H1 (cell line): ENCODE results near the gene SMC3. TPM values are rescaled to one million over a fixed set of nuclear protein-coding genes. Genes with fewer than 3 reads are reported as not detected.

ENCODE experiments used
- CTCF ChIA-PET: fragments of 300-600 bp; sonication (Branson Sonifier 250); formaldehyde crosslinking; loops from one replicate; lab custom pipeline; 2021; ENCODE audit not compliant: partially characterized antibody; lab: Charles Lee
- POLR2A ChIA-PET: fragments of 300-600 bp; sonication (Branson Sonifier 250); formaldehyde crosslinking; loops from one replicate; lab custom pipeline; 2021; ENCODE audit warnings: inconsistent platforms; ENCODE audit not compliant: partially characterized antibody; lab: Charles Lee
- DNase-seq, 2 experiments: peaks; one replicate each; pipeline versions ENCODE4 v3.0.0 to v3.0.0-alpha.2; 2010 to 2022; ENCODE audit warnings: low spot score in 2 of 2, low read depth in 1 of 2, mixed read lengths in 1 of 2
- FAIRE-seq: peaks from 2 replicates; lab custom pipeline; 2011; peaks lifted over from hg19 to GRCh38; lab: Jason Lieb, UNC
- H2AFZ ChIP-seq: 2 replicates; pipeline ENCODE4 v1.8.1; 2012; ENCODE audit warnings: low read length, inconsistent platforms
- H2AK5ac ChIP-seq: 2 replicates; pipeline ENCODE4 v1.6.1; 2013; ENCODE audit warnings: low read depth, low read length
- H2BK120ac ChIP-seq: replicated peaks from 2 replicates; pipeline ENCODE3; 2013; ENCODE audit warnings: low read depth, low read length, inconsistent platforms
- H2BK12ac ChIP-seq: 2 replicates; pipeline ENCODE4 v1.6.1; 2013; ENCODE audit warnings: low read depth, low read length
- H2BK15ac ChIP-seq: 2 replicates; pipeline ENCODE4 v1.6.1; 2013; ENCODE audit warnings: low read length
- H2BK20ac ChIP-seq: 2 replicates; pipeline ENCODE4 v1.6.1; 2013; ENCODE audit warnings: low read length
- H2BK5ac ChIP-seq: 2 replicates; pipeline ENCODE4 v1.6.1; 2013; ENCODE audit warnings: low read depth, low read length
- H3K14ac ChIP-seq: 2 replicates; pipeline ENCODE4 v1.6.1; 2013; ENCODE audit warnings: inconsistent platforms; ENCODE audit not compliant: insufficient read length
- H3K18ac ChIP-seq: 2 replicates; pipeline ENCODE4 v1.6.1; 2013; ENCODE audit warnings: low read length; ENCODE audit errors: extremely low read depth
- H3K23ac ChIP-seq: 2 replicates; pipeline ENCODE4 v1.6.1; 2013; ENCODE audit warnings: inconsistent platforms; ENCODE audit not compliant: insufficient read length
- H3K23me2 ChIP-seq: 2 replicates; pipeline ENCODE4 v1.6.1; 2013; ENCODE audit warnings: low read depth, low read length
- H3K27ac ChIP-seq: 2 replicates; pipeline ENCODE4 v1.6.1; 2011; ENCODE audit warnings: low read depth, low read length, inconsistent platforms
- H3K27me3 ChIP-seq, 4 experiments: replicated peaks in 1 of 4; 1 replicate in 1 of 4; 2 replicates in 3 of 4; pipeline versions ENCODE4 v1.6.1 to v1.8.1; 2011 to 2013; ENCODE audit warnings: low read length in 3 of 4, mild to moderate bottlenecking in 3 of 4, inconsistent platforms in 2 of 4, mixed read lengths in 2 of 4, moderate library complexity in 1 of 4; ENCODE audit not compliant: control insufficient read depth in 3 of 4, insufficient read depth in 3 of 4; ENCODE audit errors: extremely low read depth in 1 of 4
- H3K36me3 ChIP-seq, 4 experiments: 2 replicates each; pipeline versions ENCODE4 v1.6.1 to v1.8.1; 2011 to 2013; ENCODE audit warnings: mild to moderate bottlenecking in 4 of 4, low read length in 3 of 4, moderate library complexity in 2 of 4, control low read depth in 1 of 4, inconsistent platforms in 1 of 4; ENCODE audit not compliant: insufficient read depth in 4 of 4, control insufficient read depth in 2 of 4
- H3K4ac ChIP-seq: replicated peaks from 2 replicates; pipeline ENCODE3; 2013; ENCODE audit warnings: low read length, low read depth, mixed read lengths, inconsistent platforms; ENCODE audit not compliant: insufficient read length
- H3K4me1 ChIP-seq, 4 experiments: replicated peaks in 1 of 4; 1 replicate in 1 of 4; 2 replicates in 3 of 4; pipeline versions ENCODE4 v1.6.1 to v1.8.1; 2011 to 2013; ENCODE audit warnings: low read length in 3 of 4, inconsistent platforms in 2 of 4, mixed read lengths in 1 of 4; ENCODE audit not compliant: insufficient read depth in 4 of 4, control insufficient read depth in 3 of 4
- H3K4me2 ChIP-seq, 2 experiments: 2 replicates each; pipeline versions ENCODE4 v1.6.1 to v1.8.1; 2011 to 2013; ENCODE audit warnings: low read depth in 2 of 2, low read length in 2 of 2, control low read depth in 1 of 2, inconsistent platforms in 1 of 2, mild to moderate bottlenecking in 1 of 2; ENCODE audit not compliant: insufficient read depth in 1 of 2
- H3K4me3 ChIP-seq, 4 experiments: fragments of 200-600, 300-600 bp in 1 of 4; sonication (generic), shearing (Covaris generic), sonication (Bioruptor Twin) in 1 of 4; 2 replicates each; pipeline versions ENCODE4 v1.5.1 to v1.8.1; 2011 to 2016; ENCODE audit warnings: low read length in 4 of 4, low read depth in 3 of 4, control low read depth in 2 of 4, inconsistent platforms in 2 of 4, mild to moderate bottlenecking in 2 of 4, mixed read lengths in 1 of 4, moderate library complexity in 1 of 4; ENCODE audit not compliant: insufficient read depth in 2 of 4; ENCODE audit errors: extremely low read depth in 1 of 4
- H3K56ac ChIP-seq: replicated peaks from 2 replicates; pipeline ENCODE3; 2013; ENCODE audit warnings: low read depth, mild to moderate bottlenecking, mixed read lengths, low read length, inconsistent platforms; ENCODE audit not compliant: insufficient read length
- H3K79me1 ChIP-seq: 2 replicates; pipeline ENCODE4 v1.6.1; 2013; ENCODE audit warnings: low read depth, low read length, control low read depth
- H3K79me2 ChIP-seq, 2 experiments: 2 replicates each; pipeline versions ENCODE4 v1.6.1 to v1.8.1; 2012 to 2013; ENCODE audit warnings: low read length in 2 of 2, mild to moderate bottlenecking in 2 of 2, inconsistent platforms in 1 of 2; ENCODE audit not compliant: insufficient read depth in 2 of 2, control insufficient read depth in 1 of 2
- H3K9ac ChIP-seq, 4 experiments: replicated peaks in 1 of 4; 1 replicate in 1 of 4; 2 replicates in 3 of 4; pipeline versions ENCODE4 v1.6.1 to v1.8.1; 2011 to 2013; ENCODE audit warnings: low read depth in 3 of 4, low read length in 3 of 4, control low read depth in 2 of 4, mild to moderate bottlenecking in 2 of 4, moderate library complexity in 2 of 4, inconsistent platforms in 1 of 4; ENCODE audit errors: extremely low read depth in 1 of 4
- H3K9me3 ChIP-seq, 2 experiments: 2 replicates each; pipeline versions ENCODE4 v1.6.1 to v1.8.1; 2012 to 2013; ENCODE audit warnings: mild to moderate bottlenecking in 2 of 2, moderate library complexity in 2 of 2, control low read depth in 1 of 2, inconsistent platforms in 1 of 2, low read depth in 1 of 2, low read length in 1 of 2, mixed read lengths in 1 of 2; ENCODE audit not compliant: insufficient read depth in 2 of 2
- H4K20me1 ChIP-seq, 2 experiments: replicated peaks in 1 of 2; 2 replicates each; pipeline versions ENCODE3 to v1.8.1; 2011 to 2013; ENCODE audit warnings: inconsistent platforms in 2 of 2, low read length in 2 of 2, mild to moderate bottlenecking in 1 of 2; ENCODE audit not compliant: insufficient read depth in 2 of 2, control insufficient read depth in 1 of 2
- H4K5ac ChIP-seq: 2 replicates; pipeline ENCODE4 v1.6.1; 2013; ENCODE audit warnings: low read length, low read depth, mixed read lengths, inconsistent platforms; ENCODE audit not compliant: insufficient read length
- H4K8ac ChIP-seq: 2 replicates; pipeline ENCODE4 v1.8.0; 2013; ENCODE audit warnings: mild to moderate bottlenecking, moderate library complexity, low read length, inconsistent platforms; ENCODE audit not compliant: insufficient read depth; ENCODE audit errors: extremely low read depth
- H4K91ac ChIP-seq: replicated peaks from 2 replicates; pipeline ENCODE3; 2013; ENCODE audit warnings: low read length, mixed read lengths, inconsistent platforms; ENCODE audit not compliant: insufficient read length
- WGBS, 2 experiments: shearing (Covaris generic) in 1 of 2; methylation state at CpG; one replicate each; pipeline versions ENCODE4 v1.1.6 to v1.1.7; 2013 to 2015; ENCODE audit warnings: low lambda C conversion rate in 2 of 2, mixed read lengths in 2 of 2, inconsistent platforms in 1 of 2, low coverage in 1 of 2, missing lambda C conversion rate in 1 of 2; ENCODE audit not compliant: insufficient replicate concordance in 2 of 2, insufficient coverage in 1 of 2, insufficient read length in 1 of 2; ENCODE audit errors: extremely low coverage in 1 of 2, missing lambda C conversion rate in 1 of 2; 5-methylcytosine and 5-hydroxymethylcytosine counted together
- polyA plus RNA-seq, 7 experiments: library from polyadenylated mRNA; depleted of rRNA in 3 of 7; stranded (reverse) in 5 of 7; unstranded in 2 of 7; fragments of >200 nt in 5 of 7; fragments of 200-250 nt in 2 of 7; gene quantifications; 1 replicate in 5 of 7; 2 replicates in 1 of 7; 4 replicates in 1 of 7; pipeline versions ENCODE4 v1.2.1 to v1.2.3, GENCODE V29; 2011 to 2013; ENCODE audit warnings: missing spikeins in 2 of 7, mixed read lengths in 2 of 7
- total RNA-seq: library from RNA; stranded (reverse); fragmentation: NEBNext Ultra II Directional; extraction: Animal tissue kit (Norgen Biotek cat#: 25700); gene quantifications from 2 replicates; pipeline ENCODE4 v1.2.1, GENCODE V29; 2021

The SMC3 gene
- total and polyA plus RNA-seq, 2 of the 8 experiments (the other 6 are each of a cell fraction or from before 2014, with no cell fraction given) = 12.7 to 93.4 TPM

GRCh38 chr10:110556969-110557601, 10.4 kb upstream of the SMC3 start:
- Histone ChIP-seq H4K20me1 (no peaks in the 10 kb centered on the region), H4K91ac (no peak overlapping the region), H3K79me1 (no peaks in the 10 kb centered on the region), H4K5ac (no peak overlapping the region), H2AFZ (peak overlapping the region; percentile 83; the same call in 1 of the 2 replicates), H2BK15ac (no peak overlapping the region), H3K4ac (no peak overlapping the region), H2AK5ac (no peak overlapping the region), H4K8ac (no peak overlapping the region), H3K36me3 (no peaks in the 10 kb centered on the region), H3K79me2 (no peaks in the 10 kb centered on the region), H3K4me2 (no peak overlapping the region), H3K18ac (no peak overlapping the region), H2BK12ac (no peak overlapping the region), H3K27me3 (no peaks in the 10 kb centered on the region), H3K23me2 (no peaks in the 10 kb centered on the region), H3K27ac (no peak overlapping the region), H3K14ac (no peak overlapping the region), H3K23ac (no peak overlapping the region), H2BK20ac (no peak overlapping the region), H2BK5ac (no peak overlapping the region; the same call in 1 of the 2 replicates), H2BK120ac (no peak overlapping the region), H3K9me3 (no peaks in the 10 kb centered on the region), H3K56ac (no peak overlapping the region), H3K4me1 (peaks cover 0 to 7% (median 1%) of the 10 kb centered on the region in 4 experiments; a peak in 4 of 7 replicates), H3K4me3 (no peak overlapping the region), H3K9ac (no peak overlapping the region)
- ChIA-PET POLR2A (interaction anchor here (1.0 to 3.4 kb wide), 3 partner anchors 10 to 253 kb away, joined by 4 to 14 read pairs (median 4); partner anchors contain the start of genes SMC3 and SMNDC1), CTCF (interaction anchor here (0.8 to 2.4 kb wide), 4 partner anchors 8 to 223 kb away, joined by 3 to 13 read pairs (median 8); no protein-coding TSS in a partner anchor)
- peak in 1 of 2 experiments; percentile 70 for DNase-seq
- 54% methylated on average over 9 of the region's 9 CpGs; no CpG with 5 or more reads in 1 of the 2 experiments for WGBS, 2 experiments
- FAIRE-seq = peak; percentile 94
